Naive thymus-derived CD8-positive, alpha-beta T cell (primary cell): ENCODE data around the gene DBF4. TPM values are rescaled to one million over a fixed set of nuclear protein-coding genes. Genes with fewer than 3 reads are reported as not detected.
"Not testable (repeated sequence)": the region's sequence is repeated elsewhere in the genome, so short reads cannot be mapped to it uniquely, and the experiment has no call there.

Experiments
- ATAC-seq, 2 donors: fragments of 150-1000 bp; cut with Tn5 transposase in 1 of 2; sonication (Bioruptor Pico), chemical (Tn5 transposase) in 1 of 2; 1 replicate in 1 of 2; 2 replicates in 1 of 2; pipeline ENCODE4 v1.10.0; 2021; ENCODE audit warnings: mild to moderate bottlenecking in 2 of 2, moderate library complexity in 2 of 2
- POLR2A ChIA-PET: fragments of 350-600 bp; sonication (Branson Sonifier 250); formaldehyde crosslinking; loops from one replicate; lab custom pipeline; 2021; ENCODE audit warnings: antibody characterized with exemption; lab: Charles Lee
- DNase-seq, 10 donors: peaks; one replicate each; pipeline versions ENCODE4 v3.0.0 to v3.0.0-alpha.2; 2020 to 2022
- H3K27ac Mint-ChIP-seq, 10 donors: one replicate each; pipeline ENCODE4 v1.8.0; 2020 to 2022; ENCODE audit warnings: mild to moderate bottlenecking in 10 of 10, mixed read lengths in 10 of 10, moderate library complexity in 4 of 10, inconsistent platforms in 1 of 10
- H3K27me3 Mint-ChIP-seq, 5 donors: one replicate each; pipeline ENCODE4 v1.8.0; 2021 to 2022; ENCODE audit warnings: mixed read lengths in 5 of 5
- H3K36me3 Mint-ChIP-seq, 3 donors: one replicate each; pipeline ENCODE4 v1.8.0; 2020 to 2022; ENCODE audit warnings: mixed read lengths in 3 of 3, mild to moderate bottlenecking in 2 of 3, inconsistent platforms in 1 of 3
- H3K4me1 Mint-ChIP-seq, 4 donors: one replicate each; pipeline ENCODE4 v1.8.0; 2021 to 2022; ENCODE audit warnings: mixed read lengths in 4 of 4
- H3K4me3 Mint-ChIP-seq, 10 donors: one replicate each; pipeline ENCODE4 v1.8.0; 2020 to 2022; ENCODE audit warnings: mild to moderate bottlenecking in 10 of 10, mixed read lengths in 10 of 10, moderate library complexity in 6 of 10, inconsistent platforms in 1 of 10
- H3K9me3 Mint-ChIP-seq, 9 donors: one replicate each; pipeline ENCODE4 v1.8.0; 2020 to 2022; ENCODE audit warnings: mixed read lengths in 9 of 9, mild to moderate bottlenecking in 3 of 9, inconsistent platforms in 1 of 9, moderate library complexity in 1 of 9
- polyA plus RNA-seq, 3 donors: library from polyadenylated mRNA; unstranded; fragments of 300-500 nt; fragmentation: Illumina TruSeq; gene quantifications; one replicate each; pipeline ENCODE4 v1.2.3, GENCODE V29; 2021
- total RNA-seq, 8 experiments: library from RNA in 2 of 8; stranded (reverse) in 2 of 8; gene quantifications; one replicate each; pipeline ENCODE4 v1.2.3 and lab custom pipeline; 2021 to 2026

DBF4 gene
- total and polyA plus RNA-seq, 5 experiments from 2014 or later, result 23.4 to 33.4 (median 32.6) TPM

GRCh38 chr7:87866533-87866932 is 9.8 kb upstream of the DBF4 start:
- H3K27ac Mint-ChIP-seq, ATAC-seq, H3K27me3 Mint-ChIP-seq, H3K4me3 Mint-ChIP-seq, DNase-seq, POLR2A ChIA-PET: not testable (repeated sequence)
- peaks cover 45 to 67% (median 46%) of the 10 kb centered on the region in 3 donors for H3K36me3 Mint-ChIP-seq
- H3K4me1 Mint-ChIP-seq, result peaks cover 4 to 15% (median 10%) of the 10 kb centered on the region in 4 donors
- H3K9me3 Mint-ChIP-seq, result peaks cover 4 to 40% (median 20%) of the 10 kb centered on the region in 9 donors

- Mint-ChIP-seq H3K27me3 (no peaks in the 10 kb centered on the region), H3K4me3 (no peak overlapping the region), H3K9me3 (peaks cover 10 to 53% (median 27%) of the 10 kb centered on the region in 9 donors), H3K36me3 (peaks cover 45 to 68% (median 46%) of the 10 kb centered on the region in 3 donors), H3K27ac (no peak overlapping the region), H3K4me1 (peaks cover 17 to 31% (median 28%) of the 10 kb centered on the region in 4 donors)
- POLR2A ChIA-PET, result interaction anchor here (1.7 kb wide), 1 partner anchor 242 kb away, joined by 3 read pairs; the partner anchor contains the start of gene RUNDC3B
- ATAC-seq, result no peak
- DNase-seq, result no peak
These were observed 5.8 kb upstream of the DBF4 start for GRCh38 chr7:87870471-87870870.

GRCh38 chr7:87872346-87872745 is 3.9 kb upstream of the DBF4 start:
- Mint-ChIP-seq H3K4me3 (no peak overlapping the region), H3K36me3 (peaks cover 28 to 50% (median 31%) of the 10 kb centered on the region in 3 donors)
- POLR2A ChIA-PET, result interaction anchor here (1.7 kb wide), 1 partner anchor 244 kb away, joined by 3 read pairs; the partner anchor contains the start of gene RUNDC3B

GRCh38 chr7:87873328-87873727 is 3.0 kb upstream of the DBF4 start:
- ATAC-seq, POLR2A ChIA-PET, DNase-seq, H3K27me3 Mint-ChIP-seq: not testable (repeated sequence)
- H3K36me3 Mint-ChIP-seq, result peaks cover 23 to 40% (median 27%) of the 10 kb centered on the region in 3 donors
- H3K9me3 Mint-ChIP-seq, result peaks cover 0 to 29% (median 13%) of the 10 kb centered on the region in 9 donors
- H3K4me1 Mint-ChIP-seq, result peaks cover 17 to 45% (median 34%) of the 10 kb centered on the region in 4 donors
- H3K27ac Mint-ChIP-seq, result peak overlapping the region in 4 of 10 donors; percentile 75 to 97 (median 88)
- peak overlapping the region in 1 of 10 donors; percentile 97 for H3K4me3 Mint-ChIP-seq

More at GRCh38 chr7:87872346-87872745, 3.9 kb upstream of the DBF4 start:
- Mint-ChIP-seq H3K27ac (peak overlapping the region in 2 of 10 donors; percentile 14 to 63), H3K4me1 (peaks cover 17 to 35% (median 29%) of the 10 kb centered on the region in 4 donors), H3K9me3 (peaks cover 3 to 34% (median 14%) of the 10 kb centered on the region in 9 donors), H3K27me3 (no peaks in the 10 kb centered on the region)
- DNase-seq (no peak), ATAC-seq (no peak)

- POLR2A ChIA-PET, result no interaction called here
- Mint-ChIP-seq H3K27ac (peak overlapping the region; percentile 17 to 97 (median 72)), H3K4me3 (peak overlapping the region in 9 of 10 donors; percentile 1 to 97 (median 78)), H3K9me3 (peaks cover 0 to 29% (median 13%) of the 10 kb centered on the region in 9 donors), H3K36me3 (peaks cover 22 to 35% (median 27%) of the 10 kb centered on the region in 3 donors), H3K4me1 (peaks cover 17 to 51% (median 35%) of the 10 kb centered on the region in 4 donors), H3K27me3 (no peaks in the 10 kb centered on the region)
- no peak for ATAC-seq
- no peak for DNase-seq
These were observed 2.2 kb upstream of the DBF4 start for GRCh38 chr7:87874066-87874465.

- POLR2A ChIA-PET, result interaction anchor here (0.6 to 1.3 kb wide), 5 partner anchors 20 to 814 kb away, joined by 3 to 6 read pairs (median 4); partner anchors contain the start of gene DMTF1
- H3K27me3 Mint-ChIP-seq, result no peaks in the 10 kb centered on the region
- peak overlapping the region; percentile 36 to 98 (median 84) for H3K27ac Mint-ChIP-seq
- H3K4me1 Mint-ChIP-seq, result peaks cover 17 to 59% (median 38%) of the 10 kb centered on the region in 4 donors
- ATAC-seq, result peak; percentile 4 to 7
- peaks cover 23 to 27% (median 27%) of the 10 kb centered on the region in 3 donors for H3K36me3 Mint-ChIP-seq
- peak in 6 of 10 donors; percentile 1 to 34 (median 12) for DNase-seq
- peaks cover 0 to 29% (median 11%) of the 10 kb centered on the region in 9 donors for H3K9me3 Mint-ChIP-seq
- H3K4me3 Mint-ChIP-seq, result peak overlapping the region; percentile 91 to 97 (median 96)
These were observed 898 bp upstream of the DBF4 start for GRCh38 chr7:87875151-87876039.

GRCh38 chr7:87876869-87877234 is 559 bp downstream of the DBF4 start:
- peaks cover 21 to 61% (median 42%) of the 10 kb centered on the region in 4 donors for H3K4me1 Mint-ChIP-seq
- DNase-seq, result peak in 7 of 10 donors; percentile 4 to 64 (median 26)
- H3K9me3 Mint-ChIP-seq, result peaks cover 0 to 15% (median 5%) of the 10 kb centered on the region in 9 donors
- ATAC-seq, result peak; percentile 12 to 17
- H3K36me3 Mint-ChIP-seq, result peaks cover 13 to 24% (median 17%) of the 10 kb centered on the region in 3 donors
- peak overlapping the region; percentile 75 to 99 (median 98) for H3K27ac Mint-ChIP-seq
- H3K4me3 Mint-ChIP-seq, result peak overlapping the region; percentile 91 to 97 (median 96)
- no peaks in the 10 kb centered on the region for H3K27me3 Mint-ChIP-seq
- POLR2A ChIA-PET, result interaction anchor here (0.7 to 1.3 kb wide), 4 partner anchors 10 to 724 kb away, joined by 3 to 6 read pairs (median 5); partner anchors contain the start of genes ADAM22, DMTF1 and TMEM243

- H3K4me3 Mint-ChIP-seq, result peak overlapping the region; percentile 91 to 97 (median 96)
- ATAC-seq (no peak), DNase-seq (no peak)
- POLR2A ChIA-PET, result interaction anchor here (1.0 to 1.3 kb wide), 3 partner anchors 56 to 725 kb away, joined by 3 to 6 read pairs (median 6); partner anchors contain the start of genes ADAM22, DMTF1 and TMEM243
- peak overlapping the region; percentile 9 to 99 (median 98) for H3K27ac Mint-ChIP-seq
- peaks cover 0 to 9% (median 3%) of the 10 kb centered on the region in 9 donors for H3K9me3 Mint-ChIP-seq
- peaks cover 19 to 59% (median 46%) of the 10 kb centered on the region in 4 donors for H3K4me1 Mint-ChIP-seq
- peaks cover 6 to 26% (median 11%) of the 10 kb centered on the region in 3 donors for H3K36me3 Mint-ChIP-seq
- H3K27me3 Mint-ChIP-seq, result no peaks in the 10 kb centered on the region
These were observed 1.2 kb downstream of the DBF4 start for GRCh38 chr7:87877366-87878040.

- POLR2A ChIA-PET, result no interaction called here
- DNase-seq, result no peak
- Mint-ChIP-seq H3K27me3 (no peaks in the 10 kb centered on the region), H3K27ac (no peak overlapping the region), H3K36me3 (peaks cover 0 to 32% (median 4%) of the 10 kb centered on the region in 3 donors), H3K4me3 (peak overlapping the region in 9 of 10 donors; percentile 18 to 95 (median 55)), H3K9me3 (peaks cover 0 to 4% (median 0%) of the 10 kb centered on the region in 9 donors), H3K4me1 (peaks cover 19 to 53% (median 45%) of the 10 kb centered on the region in 4 donors)
- no peak for ATAC-seq
These were observed 2.0 kb downstream of the DBF4 start for GRCh38 chr7:87878208-87878735.

- H3K9me3 Mint-ChIP-seq, result no peaks in the 10 kb centered on the region
- peaks cover 7 to 29% (median 23%) of the 10 kb centered on the region in 4 donors for H3K4me1 Mint-ChIP-seq
- POLR2A ChIA-PET, result interaction anchor here (1.2 kb wide), 1 partner anchor 13 kb away, joined by 3 read pairs; no protein-coding TSS in a partner anchor
- H3K27me3 Mint-ChIP-seq, result no peaks in the 10 kb centered on the region
- peaks cover 0 to 49% (median 10%) of the 10 kb centered on the region in 3 donors for H3K36me3 Mint-ChIP-seq
- no peak for DNase-seq
- ATAC-seq, result no peak
- H3K4me3 Mint-ChIP-seq, result no peak overlapping the region
- H3K27ac Mint-ChIP-seq, result peak overlapping the region in 1 of 10 donors; percentile 4
These were observed 6.1 kb downstream of the DBF4 start for GRCh38 chr7:87882151-87882937.

- Mint-ChIP-seq H3K27me3 (no peaks in the 10 kb centered on the region), H3K4me3 (no peak overlapping the region), H3K36me3 (peaks cover 5 to 69% (median 20%) of the 10 kb centered on the region in 3 donors), H3K4me1 (peaks cover 5 to 20% (median 9%) of the 10 kb centered on the region in 4 donors), H3K9me3 (no peaks in the 10 kb centered on the region), H3K27ac (peak overlapping the region in 1 of 10 donors; percentile 28)
- DNase-seq (no peak), ATAC-seq (no peak)
- POLR2A ChIA-PET, result no interaction called here
These were observed 8.7 kb downstream of the DBF4 start for GRCh38 chr7:87885018-87885417.
